ENCODE measurements around the gene ITGA6. TPM values are rescaled to one million over a fixed set of nuclear protein-coding genes. Genes with fewer than 3 reads are reported as not detected.

Gene ITGA6
- total RNA-seq, 2 experiments from 2014 or later, result 2.2 to 5.5 TPM

Other genes with a start within 250 kb of the ITGA6 start
- gene PDK1, start 128.5 kb downstream of the ITGA6 start, total RNA-seq, result 10 to 100 TPM; 19.2 to 26.0 TPM

Measured in activated CD8-positive, alpha-beta memory T cell treated with anti-CD3 and anti-CD28 coated beads, Interleukin-2, amount 10 ng/mL, durations not matched to agents 7 days and 5 days (primary cell).